ENCODE results near the gene BAG1. TPM values are rescaled to one million over a fixed set of nuclear protein-coding genes. Genes with fewer than 3 reads are reported as not detected.

Gene BAG1
- total and polyA plus RNA-seq, 2 of the 13 experiments (the other 11 are each of a cell fraction or from before 2014, with no cell fraction given), result 23.1 to 59.5 TPM

- peak; percentile 92 for TF ChIP-seq ZNF678 (CRISPR knock-in tag; IDR thresholded peaks at IDR 0.05)
- TF ChIP-seq ZNF788 (CRISPR knock-in tag; IDR thresholded peaks at IDR 0.05; ENCODE audit: borderline replicate concordance), result peak; percentile 94
- TF ChIP-seq, protein P1, sequence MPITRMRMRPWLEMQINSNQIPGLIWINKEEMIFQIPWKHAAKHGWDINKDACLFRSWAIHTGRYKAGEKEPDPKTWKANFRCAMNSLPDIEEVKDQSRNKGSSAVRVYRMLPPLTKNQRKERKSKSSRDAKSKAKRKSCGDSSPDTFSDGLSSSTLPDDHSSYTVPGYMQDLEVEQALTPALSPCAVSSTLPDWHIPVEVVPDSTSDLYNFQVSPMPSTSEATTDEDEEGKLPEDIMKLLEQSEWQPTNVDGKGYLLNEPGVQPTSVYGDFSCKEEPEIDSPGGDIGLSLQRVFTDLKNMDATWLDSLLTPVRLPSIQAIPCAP (CRISPR knock-in tag; IDR thresholded peaks at IDR 0.05; ENCODE audit: low read depth), result 0 out of 2 replicates have a peak, but pooled peaks have one; percentile 32
- no peak for TF ChIP-seq ZBTB1 (CRISPR knock-in tag; IDR thresholded peaks at IDR 0.05; ENCODE audit: borderline replicate concordance)
- TF ChIP-seq ZNF331 (CRISPR knock-in tag; IDR thresholded peaks at IDR 0.05), result peak; percentile 86
- peak; percentile 90 for TF ChIP-seq TOPORS (CRISPR knock-in tag; IDR thresholded peaks at IDR 0.05)
- peak; percentile 58 for TF ChIP-seq SKI (IDR thresholded peaks at IDR 0.05; ENCODE audit: partially characterized antibody)
- TF ChIP-seq BCL3 (CRISPR knock-in tag; IDR thresholded peaks at IDR 0.05), result peak; percentile 91
- TF ChIP-seq FOSL2 (CRISPR knock-in tag; IDR thresholded peaks at IDR 0.05), result peak; percentile 61
- peak; percentile 86 for TF ChIP-seq HMGXB3 (CRISPR knock-in tag; IDR thresholded peaks at IDR 0.05; ENCODE audit: borderline replicate concordance)
- TF ChIP-seq PHF8 (CRISPR knock-in tag; IDR thresholded peaks at IDR 0.05), result peak; percentile 95
- peak; percentile 84; the same call in 1 of the 2 replicates for TF ChIP-seq MIER3 (CRISPR knock-in tag; IDR thresholded peaks at IDR 0.05; ENCODE audit: borderline replicate concordance)
- no peak for TF ChIP-seq ETS1 (CRISPR knock-in tag; IDR thresholded peaks at IDR 0.05)
- TF ChIP-seq ZFP41 (CRISPR knock-in tag; IDR thresholded peaks at IDR 0.05; ENCODE audit: borderline replicate concordance), result 0 out of 2 replicates have a peak, but pooled peaks have one; percentile 47
- 0 out of 2 replicates have a peak, but pooled peaks have one; percentile 52 for TF ChIP-seq AFF4 (CRISPR knock-in tag; IDR thresholded peaks at IDR 0.05)
Measured at GRCh38 chr9:33290247-33291030, 25.9 kb upstream of the BAG1 start, which contains the start of gene NFX1 (continued).

All from HepG2 (cell line).